MG63 (cell line): ENCODE results near the gene NRM. TPM values are rescaled to one million over a fixed set of nuclear protein-coding genes. Genes with fewer than 3 reads are reported as not detected.
"Not testable (repeated sequence)": the region's sequence is repeated elsewhere in the genome, so short reads cannot be mapped to it uniquely, and the experiment has no call there.

Source experiments
- DNase-seq: peaks from one replicate; pipeline ENCODE4 v3.0.0-alpha.2; 2020
- H3K27me3 ChIP-seq: fragments of 250-450 bp; sonication (Bioruptor Pico); 2 replicates; pipeline ENCODE4 v1.5.1; 2020; ENCODE audit warnings: mild to moderate bottlenecking, moderate library complexity
- H3K36me3 ChIP-seq: fragments of 250-450 bp; sonication (Bioruptor Pico); 2 replicates; pipeline ENCODE4 v1.5.1; 2020; ENCODE audit warnings: mild to moderate bottlenecking, moderate library complexity
- H3K4me3 ChIP-seq: fragments of 250-450 bp; sonication (Bioruptor Pico); 2 replicates; pipeline ENCODE4 v1.5.1; 2020; ENCODE audit warnings: mild to moderate bottlenecking, moderate library complexity
- H3K9me3 ChIP-seq: fragments of 250-450 bp; sonication (Bioruptor Pico); 2 replicates; pipeline ENCODE4 v1.5.1; 2020; ENCODE audit warnings: mild to moderate bottlenecking, moderate library complexity
- total RNA-seq: library from RNA; depleted of rRNA; stranded (reverse); fragments of >200 nt; shearing (Covaris generic); gene quantifications from 2 replicates; pipeline ENCODE4 v1.2.3, GENCODE V29; 2014; ENCODE audit warnings: low replicate concordance; rRNA removed

The NRM gene
- 0.25 and 3.4 TPM in 2 replicates for total RNA-seq

GRCh38 chr6:30690403-30691207 is at the start of gene NRM:
TSS of gene NRM (minus strand) at chr6:30690984. CDS start at chr6:30690974, 10 bp downstream.
- H3K9me3 ChIP-seq = no peaks in the 10 kb centered on the region
- no peaks in the 10 kb centered on the region for H3K27me3 ChIP-seq
- no peaks in the 10 kb centered on the region; the same call in none of the 2 replicates for H3K36me3 ChIP-seq
- peak within 1 kb of the TSS; percentile 72 for H3K4me3 ChIP-seq
- peak; percentile 85 for DNase-seq

GRCh38 chr6:30740540-30740870 is 49.7 kb upstream of the NRM start:
- no peaks in the 10 kb centered on the region for H3K9me3 ChIP-seq
- no peak overlapping the region for H3K4me3 ChIP-seq
- H3K27me3 ChIP-seq = no peaks in the 10 kb centered on the region
- no peak for DNase-seq
- peaks cover 52% of the 10 kb centered on the region for H3K36me3 ChIP-seq

GRCh38 chr6:30738532-30738931 is 47.7 kb upstream of the NRM start:
- H3K36me3 ChIP-seq = peaks cover 44% of the 10 kb centered on the region
- H3K9me3 ChIP-seq = no peaks in the 10 kb centered on the region
- no peak for DNase-seq
- H3K4me3 ChIP-seq = no peak overlapping the region
- H3K27me3 ChIP-seq = no peaks in the 10 kb centered on the region

- H3K36me3 ChIP-seq = peaks cover 34% of the 10 kb centered on the region
These were observed 45.0 kb upstream of the NRM start for GRCh38 chr6:30735668-30736314.

GRCh38 chr6:30732237-30732943 is 41.6 kb upstream of the NRM start:
- H3K36me3 ChIP-seq = peaks cover 12% of the 10 kb centered on the region
- H3K4me3 ChIP-seq = no peak overlapping the region
- no peak for DNase-seq
- H3K27me3 ChIP-seq = no peaks in the 10 kb centered on the region
- H3K9me3 ChIP-seq = no peaks in the 10 kb centered on the region

More at GRCh38 chr6:30735668-30736314, 45.0 kb upstream of the NRM start:
- DNase-seq = no peak
- Histone ChIP-seq H3K4me3 (no peak overlapping the region), H3K9me3 (no peaks in the 10 kb centered on the region), H3K27me3 (no peaks in the 10 kb centered on the region)

GRCh38 chr6:30730601-30731435 is 40.0 kb upstream of the NRM start:
- peaks cover 15% of the 10 kb centered on the region for H3K36me3 ChIP-seq

GRCh38 chr6:30727920-30728553 is 37.3 kb upstream of the NRM start:
- no peak for DNase-seq
- Histone ChIP-seq H3K27me3 (no peaks in the 10 kb centered on the region), H3K9me3 (no peaks in the 10 kb centered on the region), H3K36me3 (peaks cover 36% of the 10 kb centered on the region), H3K4me3 (no peak overlapping the region)

More at GRCh38 chr6:30730601-30731435, 40.0 kb upstream of the NRM start:
- no peak overlapping the region for H3K4me3 ChIP-seq
- H3K9me3 ChIP-seq = no peaks in the 10 kb centered on the region
- DNase-seq = no peak
- H3K27me3 ChIP-seq = no peaks in the 10 kb centered on the region

- no peaks in the 10 kb centered on the region for H3K27me3 ChIP-seq
- H3K4me3 ChIP-seq = no peak overlapping the region
- H3K36me3 ChIP-seq = peaks cover 49% of the 10 kb centered on the region
- no peak for DNase-seq
- H3K9me3 ChIP-seq = no peaks in the 10 kb centered on the region
These were observed 36.0 kb upstream of the NRM start for GRCh38 chr6:30726506-30727413.

- peaks cover 55% of the 10 kb centered on the region for H3K36me3 ChIP-seq
These were observed 35.1 kb upstream of the NRM start for GRCh38 chr6:30725713-30726505.

GRCh38 chr6:30724906-30725667 is 34.3 kb upstream of the NRM start:
- no peak overlapping the region for H3K4me3 ChIP-seq
- no peak for DNase-seq
- H3K9me3 ChIP-seq = no peaks in the 10 kb centered on the region
- peaks cover 60% of the 10 kb centered on the region for H3K36me3 ChIP-seq
- H3K27me3 ChIP-seq = no peaks in the 10 kb centered on the region

More at GRCh38 chr6:30725713-30726505, 35.1 kb upstream of the NRM start:
- Histone ChIP-seq H3K4me3 (no peak overlapping the region), H3K9me3 (no peaks in the 10 kb centered on the region), H3K27me3 (no peaks in the 10 kb centered on the region)
- DNase-seq = peak; percentile 59

- H3K4me3 ChIP-seq = not testable (repeated sequence)
- peaks cover 60% of the 10 kb centered on the region for H3K36me3 ChIP-seq
These were observed 33.3 kb upstream of the NRM start for GRCh38 chr6:30723843-30724741.

GRCh38 chr6:30723159-30723842 is 32.5 kb upstream of the NRM start:
- not testable (repeated sequence) for H3K9me3 ChIP-seq, DNase-seq, H3K27me3 ChIP-seq
- H3K36me3 ChIP-seq = peaks cover 60% of the 10 kb centered on the region
- H3K4me3 ChIP-seq = peak overlapping the region; percentile 97

More at GRCh38 chr6:30723843-30724741, 33.3 kb upstream of the NRM start:
- not testable (repeated sequence) for H3K27me3 ChIP-seq, H3K9me3 ChIP-seq, DNase-seq
